Measurements from ENCODE around the gene NSG1.

- no peak for TF ChIP-seq FOSL1 (CRISPR knock-in tag; IDR thresholded peaks at IDR 0.05; ENCODE audit: borderline replicate concordance)
- TF ChIP-seq SMAD1 (CRISPR knock-in tag; IDR thresholded peaks at IDR 0.05; ENCODE audit: borderline replicate concordance, low read depth): no peak
- TF ChIP-seq SMC3 (IDR thresholded peaks at IDR 0.05; ENCODE audit: low read length): no peak
- no peak for TF ChIP-seq CTCF (CRISPR knock-in tag; IDR thresholded peaks at IDR 0.05)
- no peak for TF ChIP-seq ZNF609 (CRISPR knock-in tag; IDR thresholded peaks at IDR 0.05; ENCODE audit: borderline replicate concordance)
- no peak for TF ChIP-seq NCOR1 (IDR thresholded peaks at IDR 0.05; ENCODE audit: borderline replicate concordance, low read length)
- no peak for TF ChIP-seq IRF1 (CRISPR knock-in tag; IDR thresholded peaks at IDR 0.05; ENCODE audit: low read depth)
- TF ChIP-seq ZFX (CRISPR knock-in tag; IDR thresholded peaks at IDR 0.05; ENCODE audit: low read depth): no peak
- TF ChIP-seq NBN (conservative IDR thresholded peaks at IDR 0.05): no peak
- no peak for TF ChIP-seq RFX5 (IDR thresholded peaks at IDR 0.05; ENCODE audit: low read depth, low read length)
- no peak for TF ChIP-seq ZNF619 (CRISPR knock-in tag; IDR thresholded peaks at IDR 0.05)
- no peak for TF ChIP-seq NFRKB (IDR thresholded peaks at IDR 0.05)
- no peak for TF ChIP-seq KAT8 (CRISPR knock-in tag; IDR thresholded peaks at IDR 0.05)
Measured at GRCh38 chr4:4457803-4458553, 71.1 kb downstream of the NSG1 start.

Measured in HepG2 (cell line).